Measurements from ENCODE around the gene SCN9A.
A peak's percentile ranks its signal among the peaks of the same experiment; 100 is the strongest.
"Not testable (repeated sequence)": the region's sequence is repeated elsewhere in the genome, so short reads cannot be mapped to it uniquely, and the experiment has no call there.

The SCN9A gene

DNA sequence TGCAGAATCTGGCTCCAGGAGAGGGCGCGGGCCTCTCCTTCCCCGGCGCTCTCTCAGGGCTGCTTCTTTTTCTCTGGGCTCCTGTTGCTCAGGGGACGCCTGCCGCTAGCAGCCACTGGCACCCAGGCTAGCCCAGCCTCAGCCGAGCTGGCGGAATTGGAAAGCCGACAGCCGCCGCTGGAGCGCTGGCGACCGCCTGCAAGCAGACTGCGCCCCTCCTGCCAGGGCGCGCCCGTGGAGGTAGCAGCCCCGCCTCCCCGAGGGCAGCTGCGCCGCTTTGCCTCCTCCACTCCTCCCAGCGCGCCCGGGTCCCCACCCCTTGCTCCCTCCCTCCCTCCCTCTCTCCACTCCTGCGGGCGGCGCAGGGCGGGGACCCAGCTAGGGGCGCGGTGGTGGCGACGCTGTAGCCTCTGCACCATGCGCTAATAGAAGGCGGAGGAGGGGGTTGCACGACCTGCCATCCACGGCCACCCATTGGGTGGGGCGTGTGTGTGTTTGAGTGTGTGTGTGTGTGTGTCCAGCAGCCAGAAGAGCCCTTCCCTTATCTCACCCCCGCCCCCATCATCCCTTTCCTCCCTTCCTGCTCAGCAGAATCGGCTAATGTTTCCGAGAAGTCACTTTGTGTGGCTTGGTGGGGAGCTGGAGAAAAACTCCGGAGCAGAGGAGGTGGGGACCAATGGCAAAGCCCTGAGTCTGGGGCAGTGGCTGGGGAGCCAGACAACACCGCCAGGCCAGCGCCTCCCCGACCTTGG, at the start of gene SCN9A:
TSS of gene SCN9A (minus strand) at position 209 of the 752 bp plus-strand sequence. CDS start 64,188 bp downstream, outside the sequence.
- peak; percentile 27 to 29 for ATAC-seq

DNA sequence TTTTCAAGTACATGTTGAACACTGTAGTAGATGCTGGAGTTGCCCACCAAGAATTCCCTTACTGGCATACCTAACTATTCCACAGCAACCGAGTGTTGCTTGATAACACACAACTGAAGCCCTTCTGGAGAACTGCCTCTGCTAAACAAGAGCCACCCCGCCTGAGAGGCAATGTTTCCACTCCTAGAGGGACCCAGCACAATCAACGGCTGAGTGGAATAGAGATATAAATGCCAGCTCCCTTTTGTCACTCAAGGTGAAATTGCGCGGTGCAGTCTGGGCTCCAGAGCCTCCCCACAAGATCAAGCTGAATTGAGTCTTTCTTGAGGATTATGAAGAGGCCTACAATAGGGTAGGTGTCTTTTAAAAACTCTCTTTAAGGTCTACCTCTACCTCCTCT, 49.1 kb upstream of the SCN9A start:
- ATAC-seq = no peak

DNA sequence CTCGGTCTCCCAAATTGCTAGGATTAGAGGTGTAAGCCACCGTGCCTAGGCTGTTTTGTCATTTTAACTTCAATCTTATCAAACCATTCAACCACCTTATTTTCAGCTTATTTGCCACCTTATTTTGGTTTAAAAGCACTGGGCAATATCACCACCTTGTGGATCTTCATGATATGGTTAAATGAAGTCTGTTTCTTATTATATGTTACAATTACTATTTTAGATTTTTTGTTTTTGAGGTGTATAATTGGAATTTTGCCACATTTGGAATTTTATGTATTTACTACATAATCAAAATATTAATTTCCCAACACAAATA, 43.8 kb upstream of the SCN9A start:
- ATAC-seq = no peak

DNA sequence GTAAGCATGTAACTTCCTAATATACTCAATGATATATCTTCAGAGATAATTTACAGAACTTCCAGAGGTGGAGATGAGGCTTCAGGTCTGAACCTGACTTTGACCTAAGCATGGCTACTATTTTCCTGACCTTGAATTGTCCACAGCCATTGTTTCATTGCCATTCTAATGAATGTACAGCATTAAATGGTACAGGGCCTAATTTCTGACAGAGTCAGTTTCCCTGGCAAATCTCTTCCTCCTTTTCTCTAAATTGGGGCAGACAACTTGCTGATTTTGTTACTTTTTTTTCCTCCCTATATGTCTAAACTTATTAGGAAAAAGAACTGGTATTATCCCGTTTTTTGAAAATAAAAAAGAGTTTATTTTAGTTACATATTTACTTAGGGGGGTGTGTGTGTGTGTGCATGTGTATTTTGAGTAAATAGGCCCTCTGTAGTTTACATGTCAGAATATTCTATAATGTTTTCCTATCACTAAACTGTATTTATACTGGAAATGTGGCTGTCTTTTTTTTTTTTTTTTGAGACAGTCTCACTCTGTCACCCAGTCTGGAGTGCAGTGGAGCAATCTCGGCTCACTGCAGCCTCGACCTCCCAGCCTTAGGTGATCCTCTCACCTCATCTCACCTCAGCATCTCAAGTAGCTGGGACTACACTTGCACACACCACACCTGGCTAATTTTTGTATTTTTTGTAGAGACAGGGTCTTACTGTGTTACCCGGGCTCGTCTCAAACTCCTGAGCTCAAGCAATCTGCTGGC, 43.3 kb upstream of the SCN9A start:
- no peak for ATAC-seq

DNA sequence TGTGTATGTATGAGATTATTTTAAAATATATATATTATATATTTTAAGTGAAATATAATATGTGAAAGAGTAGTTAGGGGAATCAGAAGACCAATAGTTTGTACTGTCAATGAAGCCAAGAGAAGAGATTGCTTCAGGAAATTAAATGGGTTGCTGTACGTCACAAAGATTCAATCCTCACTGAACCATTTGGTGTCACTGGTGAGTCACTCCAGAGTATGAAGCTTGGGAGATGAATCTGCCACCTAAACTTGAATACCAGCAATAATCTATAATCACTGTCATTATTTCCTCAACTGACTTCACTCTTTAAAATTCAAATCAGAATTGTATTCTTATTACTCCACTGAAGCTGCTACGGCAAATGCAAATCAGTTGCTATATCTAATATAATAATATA, 41.9 kb upstream of the SCN9A start:
- no peak for ATAC-seq

DNA sequence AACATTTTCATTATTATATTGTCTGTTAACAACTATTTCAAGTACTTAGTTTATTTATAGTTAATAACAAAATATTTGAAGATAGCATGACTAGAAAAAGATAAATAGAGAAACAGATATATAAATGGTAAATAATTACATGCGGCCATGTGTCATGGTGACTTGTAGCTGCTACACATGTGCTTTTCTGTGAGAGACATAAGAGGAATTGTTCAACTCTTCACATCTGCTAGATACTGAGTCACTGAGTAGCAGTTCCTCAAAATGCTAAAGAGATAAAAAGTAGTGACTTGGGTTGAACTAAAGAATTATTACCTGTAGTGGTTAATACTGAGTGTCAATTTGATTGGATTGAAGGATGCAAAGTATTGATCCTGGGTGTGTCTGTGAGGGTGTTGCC, 37.5 kb upstream of the SCN9A start:
- ATAC-seq = no peak

DNA sequence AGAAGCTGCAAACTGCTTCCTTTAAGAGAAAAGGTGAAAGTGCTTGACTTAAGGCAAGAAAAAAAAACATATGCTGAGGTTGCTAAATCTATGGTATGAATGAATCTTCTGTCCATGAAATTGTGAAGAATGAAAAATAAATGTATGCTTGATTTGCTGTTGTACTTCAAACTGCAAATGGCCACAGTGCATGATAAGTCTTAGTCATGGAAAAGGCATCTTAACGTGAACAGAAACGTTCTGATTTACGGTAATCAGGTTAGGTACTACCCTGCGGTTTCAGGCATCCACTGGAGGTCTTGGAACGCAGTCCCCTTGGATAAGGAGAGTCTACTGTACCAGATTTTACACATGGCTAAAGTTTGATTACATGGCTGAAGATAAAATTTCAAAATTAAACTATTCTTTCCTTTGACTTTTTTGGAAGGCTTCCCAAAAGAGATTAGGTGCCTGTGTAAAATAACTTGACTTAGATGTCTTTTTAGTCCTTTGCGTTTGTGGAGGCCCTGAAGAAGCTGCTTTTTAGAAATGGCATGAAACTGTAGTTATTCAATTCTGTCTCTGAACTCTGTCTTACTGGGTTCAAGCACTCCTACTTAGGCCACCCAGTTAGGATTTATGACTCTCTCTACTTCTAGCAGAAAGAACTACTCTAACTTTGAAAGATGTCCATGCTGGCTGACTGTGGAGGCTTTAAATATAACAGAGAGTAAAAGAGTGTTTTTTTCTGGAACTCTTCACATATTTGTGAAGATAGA, 35.9 kb upstream of the SCN9A start:
- ATAC-seq = no peak

DNA sequence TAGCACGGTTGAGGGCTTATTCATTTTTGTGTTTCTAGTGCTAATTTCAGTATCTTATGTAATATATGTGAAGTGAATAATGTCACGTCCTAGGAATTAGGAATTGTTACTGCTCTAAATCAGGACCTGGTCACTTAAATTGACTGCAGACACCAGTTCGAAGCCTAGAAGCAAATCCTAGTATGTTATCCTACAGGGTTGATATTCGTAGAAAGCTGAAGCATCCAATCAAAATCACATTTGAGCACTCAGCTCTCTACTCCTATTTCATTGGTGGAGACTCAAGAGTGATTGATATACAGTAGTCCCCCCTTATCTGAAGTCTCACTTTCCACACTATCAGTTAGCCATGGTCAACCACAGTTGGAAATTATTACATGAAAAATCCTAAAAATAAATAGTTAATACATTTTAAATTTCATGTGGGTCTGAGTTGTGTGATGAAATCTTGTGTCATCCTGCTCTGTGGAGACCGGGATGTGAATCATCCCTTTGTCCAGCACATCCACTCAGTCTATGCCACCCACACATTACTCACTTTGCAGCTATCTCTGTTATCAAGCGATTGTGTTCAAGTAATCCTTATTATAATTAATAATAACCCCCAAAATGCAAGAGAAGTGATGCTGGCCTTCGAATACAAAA, 35.2 kb upstream of the SCN9A start:
- no peak for ATAC-seq

DNA sequence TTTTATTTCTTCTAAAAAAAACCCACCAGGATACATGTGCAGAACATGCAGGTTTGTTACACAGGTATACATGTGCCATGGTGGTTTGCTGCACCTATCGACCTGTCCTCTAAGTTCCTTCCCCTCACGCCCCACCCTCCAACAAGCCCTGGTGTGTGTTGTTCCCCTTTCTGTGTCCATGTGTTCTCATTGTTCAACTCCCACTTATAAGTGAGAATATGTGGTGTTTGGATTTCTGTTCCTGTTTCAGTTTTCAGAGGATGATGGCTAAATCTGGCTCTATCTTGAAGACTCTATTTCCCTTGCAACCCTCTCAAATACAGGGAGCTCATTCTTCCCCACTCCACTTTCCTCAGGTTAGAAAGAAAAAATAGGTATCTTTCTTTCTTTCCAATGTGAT, 32.0 kb upstream of the SCN9A start:
- not testable (repeated sequence) for ATAC-seq

DNA sequence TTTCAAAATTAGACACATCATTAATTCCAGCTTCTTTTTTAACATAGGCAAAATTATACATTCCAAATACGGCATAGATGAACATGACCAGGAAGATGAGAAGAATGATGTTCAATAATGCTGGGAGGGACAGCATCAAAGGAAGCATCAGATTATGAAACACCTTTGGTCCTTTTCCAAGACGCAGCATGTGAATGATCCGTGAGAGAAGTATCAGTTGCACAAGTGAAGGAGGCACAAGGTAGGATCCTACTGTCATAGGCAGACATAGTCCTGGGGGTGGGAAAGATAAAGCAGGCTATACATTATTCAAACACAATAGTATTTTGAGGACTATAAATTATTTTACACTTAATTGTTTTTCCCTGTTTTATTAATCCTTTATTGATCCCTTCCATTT, 30.6 kb upstream of the SCN9A start:
- ATAC-seq = no peak

DNA sequence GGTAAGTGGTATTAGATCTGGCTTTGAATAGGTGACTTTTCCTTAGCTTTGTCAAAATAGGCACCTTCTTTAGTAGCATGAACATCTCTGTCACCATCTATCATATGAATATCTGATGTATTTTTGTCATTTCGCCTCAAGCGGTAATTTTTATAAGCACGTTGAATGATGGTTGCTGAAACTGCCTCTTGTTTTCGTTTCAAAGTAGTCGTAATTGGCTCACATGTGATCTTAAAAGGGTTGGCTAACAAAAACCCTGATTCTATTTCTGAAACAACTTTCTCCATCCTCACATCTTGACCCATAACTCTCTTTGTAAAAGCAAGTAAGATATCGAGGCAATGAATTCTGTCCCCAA, 29.8 kb upstream of the SCN9A start:
- ATAC-seq = no peak

DNA sequence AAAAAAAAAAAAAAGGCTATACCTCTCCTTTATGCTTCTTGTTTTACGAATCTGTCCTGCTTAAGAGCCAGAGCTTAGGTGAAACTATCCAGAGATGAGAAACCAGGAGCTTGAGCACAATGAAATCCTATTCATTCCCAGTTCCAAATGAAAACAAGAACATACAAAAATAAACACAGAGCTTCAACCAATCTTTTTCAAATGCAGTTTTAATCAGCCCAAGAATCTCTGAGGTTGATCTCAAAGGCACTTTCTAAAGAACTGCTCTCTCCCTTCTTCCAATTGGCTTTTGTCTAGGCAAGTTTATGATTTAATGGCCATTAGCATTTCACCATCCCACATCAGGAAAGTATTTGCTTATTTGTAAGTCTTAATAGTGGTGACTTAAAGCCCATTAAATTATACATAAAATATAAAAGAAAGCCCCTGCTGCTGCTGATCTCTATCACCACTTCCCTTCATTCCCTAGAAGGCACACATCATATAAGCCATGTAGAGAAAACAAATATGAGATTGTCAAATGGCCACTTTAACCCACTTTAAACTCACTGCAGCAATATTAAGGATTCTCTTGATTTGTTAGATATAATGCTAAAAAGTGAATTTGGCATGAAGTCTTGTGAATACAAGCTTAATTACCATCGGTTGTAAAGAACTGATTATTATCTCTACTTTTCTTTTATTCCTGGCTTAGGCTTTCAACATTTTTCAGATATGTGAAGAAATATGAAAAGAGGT, 29.3 kb upstream of the SCN9A start:
- ATAC-seq = no peak

DNA sequence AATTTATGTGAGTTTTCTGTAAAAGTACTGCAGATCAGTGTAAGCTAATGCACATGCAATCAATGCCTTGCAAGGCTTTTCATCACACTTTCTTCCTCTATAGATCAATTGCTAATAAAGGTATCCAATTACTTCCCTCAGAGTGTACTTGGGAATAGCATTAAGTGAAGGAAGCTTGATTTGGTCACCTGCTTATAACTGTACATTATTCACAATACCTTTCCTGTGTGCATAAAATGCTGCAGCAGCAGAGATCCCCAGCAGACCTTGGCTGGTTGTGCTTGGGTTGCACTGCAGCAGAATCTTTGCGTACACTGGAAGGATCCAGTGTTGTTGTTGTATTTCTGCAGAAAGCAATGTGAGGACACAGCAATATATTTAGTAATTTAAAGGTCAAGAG, 18.5 kb upstream of the SCN9A start:
- ATAC-seq = no peak

DNA sequence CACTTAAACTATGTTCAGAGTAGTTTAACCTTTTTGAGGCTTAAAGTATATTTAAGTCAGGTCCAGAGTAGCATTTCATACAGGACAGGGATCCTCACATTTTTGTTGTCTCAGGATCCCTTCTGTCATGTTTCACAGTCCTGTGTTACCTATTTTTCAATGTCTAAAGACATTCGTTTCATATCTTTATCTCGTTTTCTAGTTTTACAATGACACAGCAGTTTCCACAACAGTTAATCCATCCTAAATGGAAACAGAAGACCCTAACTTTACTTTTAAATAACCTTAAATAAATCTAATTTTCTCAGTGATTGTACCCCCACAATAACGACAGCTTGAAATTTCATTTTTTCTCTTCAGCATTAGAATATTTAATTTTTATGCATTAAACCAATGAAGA, 17.3 kb upstream of the SCN9A start:
- no peak for ATAC-seq

DNA sequence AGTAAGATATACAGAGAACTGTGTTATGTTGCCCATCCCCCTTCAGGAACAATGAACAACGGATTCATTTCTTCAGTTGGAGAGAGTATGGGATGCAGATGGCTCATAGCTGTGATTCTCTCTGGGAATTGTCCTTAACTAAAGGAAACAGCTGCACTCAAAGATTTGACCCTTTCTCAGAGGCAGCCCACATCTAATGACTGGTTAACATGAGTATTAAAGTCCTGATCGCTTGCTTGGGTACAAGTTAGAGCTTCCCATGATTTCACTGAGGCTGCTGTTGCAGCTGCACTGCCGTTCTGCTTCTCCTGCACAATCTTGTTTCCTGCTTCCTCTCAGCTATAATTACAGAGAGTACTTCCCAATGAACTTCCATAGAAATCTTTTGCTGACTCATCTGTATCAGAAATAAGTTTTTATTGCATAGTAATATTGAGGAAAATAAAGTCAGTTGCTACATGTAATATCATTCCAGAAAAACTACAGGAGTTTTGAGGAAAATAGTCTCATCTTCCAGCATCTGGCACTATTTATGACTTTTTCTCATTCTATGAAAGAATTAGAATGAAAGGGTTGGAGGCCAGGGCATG, 12.8 kb upstream of the SCN9A start:
- no peak for ATAC-seq

DNA sequence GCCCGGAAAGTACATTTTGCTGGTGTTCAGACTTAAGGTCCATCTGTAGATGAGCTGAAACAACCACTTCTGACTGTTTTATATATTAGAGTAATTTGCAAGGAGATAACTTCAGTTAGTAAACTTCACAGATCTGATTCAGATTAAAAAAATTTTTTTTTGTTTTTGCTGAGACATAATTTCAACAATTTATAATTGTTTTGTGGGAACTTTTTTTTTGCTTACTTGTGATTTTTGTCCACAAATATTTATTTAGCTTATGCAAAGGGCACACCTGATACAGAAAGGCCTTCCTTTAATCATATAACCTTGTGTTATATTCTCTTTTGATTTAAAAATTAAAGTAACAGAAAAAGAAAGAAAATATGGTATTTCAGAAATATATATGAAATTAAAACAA, 9.6 kb upstream of the SCN9A start:
- no peak for ATAC-seq

DNA sequence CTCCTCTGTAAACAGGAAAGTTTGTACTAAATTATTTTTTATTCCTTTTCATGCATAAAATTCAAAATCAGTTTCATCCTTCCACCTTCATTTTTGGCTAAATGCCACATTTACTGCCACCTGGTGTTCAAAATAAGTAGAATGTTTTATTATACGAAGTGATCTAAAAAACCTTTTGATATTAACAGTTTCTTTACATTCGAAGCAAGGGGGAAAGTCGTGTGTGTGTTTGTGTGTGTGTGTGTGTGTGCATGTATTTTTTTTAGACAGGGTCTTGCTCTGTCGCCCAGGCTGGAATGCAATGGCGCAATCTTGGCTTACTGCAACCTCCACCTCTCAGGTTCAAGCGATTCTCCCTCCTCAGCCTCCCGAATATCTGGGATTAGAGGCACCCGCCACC, 9.0 kb upstream of the SCN9A start:
- ATAC-seq = no peak

DNA sequence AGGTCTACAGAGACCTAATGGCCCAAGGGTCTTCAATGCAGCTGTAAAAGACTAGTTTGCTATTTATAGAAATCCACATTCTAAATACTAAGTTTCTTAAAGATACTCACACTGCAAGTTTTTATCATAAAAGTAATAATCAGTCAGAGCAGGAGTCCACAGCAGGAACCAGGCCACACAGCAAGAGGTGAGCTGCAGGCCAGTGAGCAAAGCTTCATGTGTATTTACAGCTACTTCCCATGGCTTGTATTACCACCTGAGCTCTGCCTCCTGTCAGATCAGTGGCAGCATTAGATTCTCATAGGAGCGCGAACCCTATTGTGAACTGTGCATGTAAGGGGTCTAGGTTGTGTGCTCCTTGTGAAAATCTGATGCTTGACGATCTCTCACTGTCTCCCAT, 6.7 kb upstream of the SCN9A start:
- no peak for ATAC-seq

DNA sequence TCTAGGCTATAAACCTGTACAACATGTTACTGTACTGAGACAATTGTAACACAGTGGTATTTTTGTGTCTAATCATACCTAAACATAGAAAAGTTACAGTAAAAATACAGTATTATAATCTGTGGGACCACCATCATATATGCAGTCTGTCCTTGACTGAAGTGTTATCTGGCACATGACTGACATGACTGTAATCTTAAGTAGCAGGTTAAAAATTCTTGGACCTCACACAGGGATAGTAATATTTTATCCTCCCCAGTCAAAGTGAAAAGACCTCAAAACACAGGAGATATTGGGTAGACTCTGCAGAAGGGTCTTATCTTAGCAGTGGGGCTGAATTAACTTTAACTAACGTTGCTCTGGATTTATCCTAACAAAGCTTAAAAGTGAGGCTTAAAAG, 4.9 kb upstream of the SCN9A start:
- ATAC-seq = no peak

DNA sequence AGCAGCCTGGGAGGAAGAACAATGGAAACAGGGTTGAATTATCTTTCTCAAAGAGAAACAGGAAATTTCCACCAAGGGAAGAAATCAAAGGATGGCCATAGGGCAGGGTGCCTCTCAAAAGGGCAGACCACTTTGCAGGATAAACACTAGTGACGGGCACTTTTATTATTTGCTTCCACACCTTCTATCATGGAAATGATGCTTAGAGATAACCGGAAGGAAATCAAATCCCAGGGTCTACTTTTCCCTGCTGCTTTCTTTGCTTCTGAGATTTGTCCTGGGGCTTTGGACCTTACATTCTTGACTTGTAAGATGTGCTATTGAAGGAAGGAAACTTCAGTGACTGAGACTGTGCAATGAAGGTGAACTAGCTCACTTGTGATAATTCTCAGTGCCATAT, 1.1 kb upstream of the SCN9A start:
- no peak for ATAC-seq

DNA sequence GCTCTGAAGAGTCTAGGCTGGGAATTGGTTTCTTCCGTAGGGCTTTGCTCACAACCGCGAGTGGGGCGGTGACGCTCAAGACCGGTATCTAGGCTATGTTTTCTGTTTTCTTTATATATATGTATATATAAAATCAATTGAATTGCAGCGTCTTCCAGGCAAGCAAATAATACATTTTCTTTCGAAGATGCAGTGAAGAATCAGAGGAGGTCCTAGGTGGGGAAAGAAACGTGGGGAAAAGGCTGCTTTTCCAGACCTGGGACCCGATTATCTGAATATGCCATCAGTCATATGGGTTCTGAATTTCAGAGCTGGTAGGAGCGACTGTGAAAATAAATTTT, 714 bp upstream of the SCN9A start:
- ATAC-seq = no peak

DNA sequence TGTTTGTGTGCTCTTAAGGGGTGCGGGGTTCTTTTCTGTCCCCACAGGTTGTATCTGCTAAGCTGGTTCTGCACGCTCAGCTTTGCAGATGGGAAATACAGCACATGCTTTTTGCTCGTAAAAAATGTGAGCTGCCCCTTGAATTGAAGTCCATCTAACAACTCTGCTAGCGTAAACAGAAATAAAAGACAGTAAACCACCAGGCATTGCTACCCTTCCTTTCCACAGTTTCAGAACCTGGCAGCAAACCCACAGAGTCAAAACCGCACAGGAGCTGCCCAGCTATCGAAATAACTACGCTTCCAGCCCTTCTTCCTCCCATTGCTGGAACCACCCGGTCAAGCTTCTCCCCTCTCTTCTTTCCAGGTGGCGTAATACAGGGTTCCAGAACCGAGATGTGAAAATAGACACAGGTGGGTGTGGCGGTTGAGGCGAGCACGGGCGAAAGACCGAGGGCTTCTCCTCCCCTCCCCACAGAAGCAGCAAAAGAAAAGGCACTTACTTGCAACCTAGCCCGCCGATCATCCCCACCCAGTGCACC, 479 bp downstream of the SCN9A start:
- no peak for ATAC-seq
